Activated effector memory CD4-positive, alpha-beta T cell treated with anti-CD3 and anti-CD28 coated beads, Interleukin-2, amount 50 U/mL, for 16 hours (primary cell): ENCODE measurements around the gene MAPK7.

Source experiments
- DNase-seq: peaks from one replicate; pipeline ENCODE4 v3.0.0-alpha.2; 2020

MAPK7 gene

GRCh38 chr17:19378416-19379360 is at the start of gene MAPK7:
Gene MAPK7 (plus strand): TSS chr17:19378498. CDS start chr17:19378901, 403 bp downstream.
- DNase-seq = peak; percentile 61

DNA sequence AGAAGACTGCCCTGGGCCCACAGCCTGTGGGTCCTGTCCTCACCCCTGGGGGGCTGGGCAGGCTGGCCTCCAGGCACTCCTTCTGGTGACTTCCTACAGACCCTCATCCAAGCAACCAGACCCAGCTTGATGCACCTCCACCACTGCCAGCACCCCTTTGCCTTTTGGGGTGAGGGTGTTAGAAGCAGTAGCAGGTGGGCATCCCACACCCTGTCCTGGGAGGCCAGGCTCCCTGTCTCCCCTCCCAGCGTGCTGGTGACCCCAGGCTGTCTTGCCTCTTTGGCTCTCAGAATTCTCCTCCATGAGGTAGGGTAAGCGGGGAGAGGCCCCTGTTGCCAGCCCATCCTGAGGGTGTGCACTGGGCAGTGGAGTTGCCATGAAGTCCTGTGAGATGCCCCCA is 49.2 kb upstream of the MAPK7 start:
- peak; percentile 45 for DNase-seq

- DNase-seq = no peak
Measured at GRCh38 chr17:19329839-19330238, 48.5 kb upstream of the MAPK7 start.

GRCh38 chr17:19330271-19330670 is 48.0 kb upstream of the MAPK7 start:
- DNase-seq = no peak

- no peak for DNase-seq
Measured at GRCh38 chr17:19331134-19331533, 47.2 kb upstream of the MAPK7 start.

DNA sequence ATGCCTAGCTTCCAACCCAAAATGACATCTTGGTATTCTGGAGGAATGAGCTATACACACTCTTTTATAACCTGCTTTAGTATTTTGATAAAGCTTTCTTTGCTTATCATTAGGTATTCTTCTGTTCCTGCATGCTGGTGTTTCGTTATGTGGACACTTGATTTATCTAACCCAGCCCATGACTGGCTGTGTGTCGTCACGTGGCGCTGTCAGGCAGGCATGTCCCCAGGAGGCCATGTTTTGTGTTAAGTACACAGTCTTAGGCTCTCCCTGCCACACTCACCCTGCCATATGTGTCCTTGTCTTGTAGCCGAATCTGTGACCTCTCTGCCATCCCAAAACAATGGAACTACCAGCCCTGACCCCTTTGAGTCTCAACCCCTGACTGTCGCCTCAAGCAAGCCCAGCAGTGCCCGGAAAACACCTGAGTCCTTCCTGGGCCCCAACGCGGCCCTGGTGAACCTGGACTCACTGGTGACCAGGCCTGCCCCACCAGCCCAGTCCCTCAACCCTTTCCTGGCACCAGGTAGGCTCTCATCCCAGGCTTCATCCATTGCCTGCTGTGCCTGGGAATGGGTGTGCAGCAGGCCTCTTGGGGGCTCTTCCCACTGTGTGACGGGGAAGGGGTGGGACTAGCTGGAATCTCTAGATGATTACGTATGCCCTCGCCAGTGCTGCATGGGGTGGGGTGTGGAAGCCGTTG is 46.6 kb upstream of the MAPK7 start:
- no peak for DNase-seq

- DNase-seq = peak; percentile 64
Measured at GRCh38 chr17:19332371-19333131, 45.7 kb upstream of the MAPK7 start.

GRCh38 chr17:19333132-19333440 is 45.2 kb upstream of the MAPK7 start:
- peak; percentile 54 for DNase-seq

- peak; percentile 49 for DNase-seq
Measured at GRCh38 chr17:19333736-19334290, 44.5 kb upstream of the MAPK7 start.

DNA sequence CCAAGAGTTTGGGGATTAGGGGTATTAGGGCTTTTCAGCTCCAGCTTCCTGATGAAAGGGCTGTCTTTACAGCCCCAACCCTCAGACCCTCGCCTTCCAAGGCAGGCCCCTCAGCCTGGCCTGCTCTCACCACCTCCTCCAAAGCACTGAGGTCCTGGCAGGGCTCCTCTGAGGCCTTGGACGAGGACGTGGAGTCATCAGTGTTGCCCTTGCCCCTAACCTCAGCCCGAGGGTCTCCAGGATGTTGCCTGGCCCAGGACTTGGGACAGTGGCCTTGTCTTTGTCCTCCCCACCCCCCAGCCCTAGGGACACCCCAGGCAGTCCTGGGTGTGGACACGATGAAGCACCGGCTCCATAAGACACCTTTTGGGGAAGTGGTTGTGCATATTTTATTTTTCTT is 44.0 kb upstream of the MAPK7 start:
- no peak for DNase-seq

DNA sequence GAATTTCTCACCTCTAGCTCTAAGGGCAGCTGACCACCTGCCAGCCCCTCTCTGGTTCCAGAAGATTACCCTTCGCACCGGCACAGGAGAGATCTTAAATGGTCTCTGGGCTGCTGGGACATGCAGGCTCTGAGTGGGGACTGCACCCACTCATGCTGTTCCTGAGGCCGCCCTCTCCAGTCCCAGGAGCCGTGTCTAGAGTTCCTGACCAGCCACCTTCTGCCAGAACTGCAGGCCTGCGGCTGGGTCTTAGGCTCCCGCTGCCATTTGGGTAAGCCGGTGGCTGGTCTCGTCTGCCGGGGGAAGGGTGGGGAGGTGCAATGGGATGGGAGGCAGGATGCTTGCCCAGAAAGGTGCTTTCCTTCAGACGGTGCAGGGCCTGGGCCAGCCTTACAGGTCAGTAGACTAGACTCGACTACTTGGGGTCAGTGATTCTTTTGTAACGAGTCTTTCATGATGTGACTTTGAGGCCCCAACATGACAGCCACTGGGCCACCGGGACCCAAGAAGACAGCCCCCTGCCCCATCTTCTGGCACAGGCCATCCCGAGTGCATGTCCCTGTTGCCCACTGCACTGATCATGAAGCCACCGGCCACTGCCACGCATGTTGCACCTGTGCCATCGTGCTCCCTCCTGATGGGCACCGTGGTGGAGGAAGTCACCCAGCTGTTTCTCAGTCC is 42.2 kb upstream of the MAPK7 start:
- peak; percentile 59 for DNase-seq

GRCh38 chr17:19336938-19337711 is 41.2 kb upstream of the MAPK7 start:
- DNase-seq = peak; percentile 60

- no peak for DNase-seq
Measured at GRCh38 chr17:19337712-19338023, 40.6 kb upstream of the MAPK7 start.

DNA sequence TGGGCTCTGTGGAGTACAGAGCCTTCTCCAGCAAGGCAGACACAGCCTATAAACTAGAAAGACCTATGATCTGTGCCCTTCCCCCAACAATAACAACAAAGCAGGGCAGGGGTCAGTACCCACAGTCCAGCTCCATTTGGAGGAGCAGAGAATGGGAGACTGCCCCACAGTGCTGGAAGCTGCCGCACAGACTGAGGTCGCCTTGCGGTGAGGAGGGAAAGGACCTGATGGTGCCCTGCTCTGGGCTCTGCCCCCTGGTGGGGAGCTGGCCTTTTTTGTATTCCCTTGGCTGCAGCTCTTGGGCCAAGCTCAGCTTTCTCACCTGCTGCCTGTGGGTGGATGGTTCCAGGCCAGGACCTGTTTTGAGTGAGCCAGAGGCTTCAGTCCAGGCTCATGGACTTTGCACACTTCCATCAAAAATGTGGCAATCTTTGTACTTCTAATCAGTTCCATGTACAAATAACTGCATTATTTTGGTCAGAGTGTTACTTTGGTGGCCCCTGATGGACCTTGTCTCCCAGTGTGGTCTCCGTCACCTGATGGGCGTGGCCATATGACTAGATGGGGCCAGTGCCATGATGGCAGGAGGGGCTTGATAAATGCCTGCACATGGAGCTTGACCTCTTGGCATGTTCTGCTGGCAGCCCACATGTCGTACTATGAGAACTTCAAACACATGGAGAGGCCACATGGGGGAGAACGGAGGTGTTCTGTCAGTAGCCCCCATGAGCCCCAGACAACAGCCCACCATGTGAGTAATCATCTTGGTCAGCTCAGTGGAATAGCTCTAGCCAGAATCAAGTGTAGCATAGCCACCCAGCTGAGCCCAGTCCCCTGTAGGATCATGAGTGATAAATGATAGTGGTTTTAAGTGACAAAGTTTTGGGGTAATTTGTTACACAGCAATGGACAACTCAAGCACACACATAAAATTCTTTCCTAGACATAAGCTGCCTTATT is 40.0 kb upstream of the MAPK7 start:
- peak; percentile 86 for DNase-seq

- no peak for DNase-seq
Measured at GRCh38 chr17:19339341-19339815, 38.9 kb upstream of the MAPK7 start.

GRCh38 chr17:19341211-19341631 is 37.1 kb upstream of the MAPK7 start:
- DNase-seq = peak; percentile 43

- peak; percentile 43 for DNase-seq
Measured at GRCh38 chr17:19341641-19342610, 36.4 kb upstream of the MAPK7 start.

- peak; percentile 54 for DNase-seq
Measured at GRCh38 chr17:19342611-19343255, 35.6 kb upstream of the MAPK7 start.

DNA sequence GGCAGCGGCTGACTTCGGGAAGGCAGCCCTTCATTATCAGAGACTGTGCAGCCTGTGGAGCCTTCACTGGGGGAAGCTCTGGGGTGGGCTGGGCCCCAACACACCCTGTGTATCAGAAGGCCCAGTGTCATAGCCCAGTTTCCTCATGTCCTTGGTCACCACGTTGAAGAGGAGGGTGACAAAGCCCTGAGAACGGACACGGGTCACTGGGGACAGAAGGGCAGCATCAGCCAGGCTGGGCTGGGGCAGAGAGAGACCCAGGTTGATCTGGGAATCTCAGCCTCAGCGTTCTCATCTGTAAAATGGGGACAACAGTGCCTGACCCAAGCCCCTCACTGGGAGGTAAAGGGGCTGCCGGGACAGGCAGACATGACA is 35.1 kb upstream of the MAPK7 start:
- DNase-seq = peak; percentile 48
